A673 (cell line): ENCODE data around the gene MIPOL1. TPM values are rescaled to one million over a fixed set of nuclear protein-coding genes. Genes with fewer than 3 reads are reported as not detected.

Experiments
- BruUV-seq: library from RNA; stranded (reverse); fragments of 400-500 nt; replicated peaks from 2 replicates; lab custom pipeline; 2021; lab: Mats Ljungman, UMichigan
- CTCF ChIA-PET: fragments of 300-600 bp; sonication (Branson Sonifier 250); formaldehyde crosslinking; loops from one replicate; lab custom pipeline; 2022; ENCODE audit warnings: antibody characterized with exemption; lab: Charles Lee
- POLR2A ChIA-PET: fragments of 300-600 bp; sonication (Branson Sonifier 250); formaldehyde crosslinking; loops from one replicate; lab custom pipeline; 2022; ENCODE audit warnings: antibody characterized with exemption; ENCODE audit not compliant: low non-redundant PET; lab: Charles Lee
- DNase-seq: peaks from one replicate; pipeline ENCODE4 v3.0.0-alpha.2; 2015; ENCODE audit warnings: low spot score
- H3K27ac ChIP-seq: fragments of 200-600 bp; sonication (generic); 2 replicates; pipeline ENCODE4 v1.5.1; 2016; ENCODE audit warnings: mixed run types, low read depth, mild to moderate bottlenecking, mixed read lengths, antibody characterized with exemption, low read length; ENCODE audit not compliant: poor library complexity, severe bottlenecking
- H3K27me3 ChIP-seq: fragments of 200-600 bp; sonication (generic); replicated peaks from 2 replicates; pipeline ENCODE4 v1.6.1; 2017; ENCODE audit warnings: mixed run types, low read depth, mild to moderate bottlenecking, mixed read lengths, antibody characterized with exemption, low read length; ENCODE audit not compliant: insufficient read depth, poor library complexity
- H3K36me3 ChIP-seq: fragments of 200-600 bp; sonication (generic); 2 replicates; pipeline ENCODE4 v1.6.1; 2016; ENCODE audit warnings: mixed run types, mild to moderate bottlenecking, mixed read lengths, antibody characterized with exemption, low read length; ENCODE audit not compliant: insufficient read depth, poor library complexity, severe bottlenecking
- H3K4me1 ChIP-seq: fragments of 200-600 bp; sonication (generic); 2 replicates; pipeline ENCODE4 v1.6.1; 2017; ENCODE audit warnings: mixed run types, mild to moderate bottlenecking, mixed read lengths, antibody characterized with exemption, low read length; ENCODE audit not compliant: insufficient read depth, poor library complexity, severe bottlenecking
- H3K4me3 ChIP-seq: fragments of 200-600 bp; sonication (generic); 2 replicates; pipeline ENCODE4 v1.5.1; 2016; ENCODE audit warnings: low read depth, mixed run types, mild to moderate bottlenecking, mixed read lengths, low read length; ENCODE audit not compliant: poor library complexity, severe bottlenecking
- H3K9me3 ChIP-seq: fragments of 200-600 bp; sonication (generic); 2 replicates; pipeline ENCODE4 v1.6.1; 2016; ENCODE audit warnings: mixed run types, low read depth, mild to moderate bottlenecking, mixed read lengths, antibody characterized with exemption, low read length; ENCODE audit not compliant: poor library complexity, severe bottlenecking
- CTCF ChIP-seq: fragments of 300-800, 200-600 bp; sonication (generic); conservative IDR thresholded peaks from 2 replicates; pipeline ENCODE4 v1.5.1; 2017; ENCODE audit warnings: low read depth, mild to moderate bottlenecking, antibody characterized with exemption, low read length, moderate library complexity, mixed read lengths
- EZH2 ChIP-seq: fragments of 200-600 bp; sonication (generic); IDR thresholded peaks from 2 replicates; pipeline ENCODE4 v1.6.1; 2017; ENCODE audit warnings: borderline replicate concordance, low read depth, mild to moderate bottlenecking, mixed read lengths, antibody characterized with exemption, low read length; ENCODE audit not compliant: poor library complexity, severe bottlenecking
- intact Hi-C: fragments of 100-400 bp; cut with micrococcal nuclease; formaldehyde crosslinking; loops from one replicate; pipeline ENCODE4 v1.10.0; 2022; ENCODE audit not compliant: unreplicated experiment
- total RNA-seq: library from RNA; stranded (reverse); gene quantifications from 2 replicates; pipeline ENCODE4 v1.2.3, GENCODE V29; 2021

The MIPOL1 gene
- total RNA-seq, 1 experiment from 2014 or later: 15.0 TPM

GRCh38 chr14:37585971-37586796, 388.4 kb downstream of the MIPOL1 start:
- POLR2A ChIA-PET: no interaction called here
- intact Hi-C loops: no loop called here
- BruUV-seq: no TSS peak
- Histone ChIP-seq H3K4me3 (no peak overlapping the region), H3K4me1 (peaks cover under 1% of the 10 kb centered on the region), H3K9me3 (no peaks in the 10 kb centered on the region), H3K27me3 (peaks cover 100% of the 10 kb centered on the region), H3K27ac (no peak overlapping the region), H3K36me3 (no peaks in the 10 kb centered on the region)
- DNase-seq: no peak
- TF ChIP-seq EZH2 (no peak), CTCF (no peak)
- CTCF ChIA-PET: no interaction called here

- no TSS peak for BruUV-seq
- POLR2A ChIA-PET: no interaction called here
- H3K9me3 ChIP-seq: no peaks in the 10 kb centered on the region
These were observed 389.0 kb downstream of the MIPOL1 start for GRCh38 chr14:37586797-37587130.

DNA sequence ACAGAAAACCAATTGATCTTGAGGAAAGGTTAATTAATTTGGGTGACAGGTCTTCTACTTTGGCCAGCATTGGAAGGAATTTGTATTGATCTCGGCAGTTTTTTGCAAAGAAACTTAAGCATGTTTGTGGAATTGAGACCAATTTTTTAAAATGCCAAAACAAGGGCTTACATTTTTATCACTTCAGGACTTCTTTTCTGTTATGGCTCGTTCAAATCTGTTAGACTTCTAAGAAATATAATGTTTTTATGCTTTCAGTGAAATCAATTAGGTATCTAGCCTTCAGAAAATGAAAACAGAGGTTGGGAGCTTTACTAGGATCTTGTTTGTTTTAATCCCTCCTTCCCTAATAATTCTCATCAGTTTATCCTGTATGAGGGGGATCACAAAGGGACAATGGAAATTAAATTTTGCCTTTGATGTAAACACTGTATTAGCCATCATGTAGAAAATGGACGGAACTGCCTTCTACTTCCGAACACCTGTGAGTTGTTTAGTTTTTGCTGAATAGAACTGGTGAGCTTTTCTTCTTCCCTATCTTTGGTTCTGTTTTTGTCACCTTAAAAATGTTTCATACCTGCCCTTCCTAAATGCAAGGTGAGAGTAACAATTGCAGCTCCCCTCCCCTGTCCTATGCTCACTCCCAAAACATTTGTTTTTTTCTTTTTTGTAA, 389.5 kb downstream of the MIPOL1 start:
- Histone ChIP-seq H3K36me3 (no peaks in the 10 kb centered on the region), H3K27ac (no peak overlapping the region), H3K9me3 (no peaks in the 10 kb centered on the region), H3K27me3 (peaks cover 100% of the 10 kb centered on the region), H3K4me3 (peak overlapping the region; percentile 19), H3K4me1 (peaks cover 5% of the 10 kb centered on the region)
- DNase-seq: no peak
- ChIA-PET POLR2A (no interaction called here), CTCF (no interaction called here)
- BruUV-seq: no TSS peak
- intact Hi-C loops: no loop called here
- TF ChIP-seq EZH2: no peak

More at GRCh38 chr14:37586797-37587130, 389.0 kb downstream of the MIPOL1 start:
- intact Hi-C loops: no loop called here
- Histone ChIP-seq H3K36me3 (no peaks in the 10 kb centered on the region), H3K27me3 (peaks cover 100% of the 10 kb centered on the region), H3K4me1 (peaks cover 5% of the 10 kb centered on the region), H3K4me3 (no peak overlapping the region), H3K27ac (no peak overlapping the region)
- no peak for TF ChIP-seq CTCF
- no peak for TF ChIP-seq EZH2
- CTCF ChIA-PET: no interaction called here
- no peak for DNase-seq
